Left lung (tissue), 10 donors: ENCODE results near the gene LRMDA. TPM values are rescaled to one million over a fixed set of nuclear protein-coding genes. Genes with fewer than 3 reads are reported as not detected.
"Not testable (repeated sequence)": the region's sequence is repeated elsewhere in the genome, so short reads cannot be mapped to it uniquely, and the experiment has no call there.

ENCODE experiments used
- ATAC-seq: fragments of 200-7000 bp; cut with Tn5 transposase; one replicate; pipeline ENCODE4 v1.9.1; 2020; ENCODE audit warnings: moderate library complexity
- DNase-seq, 4 donors: peaks; one replicate each; pipeline ENCODE4 v3.0.0-alpha.2; 2013 to 2020
- H3K27ac ChIP-seq, 2 donors: fragments of 200-600 bp; sonication (generic) in 1 of 2; one replicate each; pipeline versions ENCODE4 v1.5.0 to v1.8.0; 2020 to 2021
- H3K27me3 ChIP-seq, 2 donors: fragments of 200-600 bp; sonication (generic) in 1 of 2; one replicate each; pipeline versions ENCODE4 v1.5.0 to v1.8.0; 2020 to 2021
- H3K36me3 ChIP-seq, 2 donors: fragments of 200-600 bp; sonication (generic) in 1 of 2; one replicate each; pipeline versions ENCODE4 v1.5.0 to v1.8.0; 2020 to 2021
- H3K4me1 ChIP-seq, 2 donors: fragments of 200-600 bp; one replicate each; pipeline ENCODE4 v1.8.0; 2021
- H3K4me3 ChIP-seq, 2 donors: fragments of 200-600 bp; sonication (generic) in 1 of 2; one replicate each; pipeline versions ENCODE4 v1.5.0 to v1.8.0; 2020 to 2021; ENCODE audit warnings: mild to moderate bottlenecking in 1 of 2
- H3K9me3 ChIP-seq, 2 donors: fragments of 200-600 bp; sonication (generic) in 1 of 2; one replicate each; pipeline versions ENCODE4 v1.5.0 to v1.8.0; 2020 to 2021
- intact Hi-C, 2 donors: fragments of 100-400 bp; cut with DNase I; formaldehyde crosslinking; loops; one replicate each; pipeline versions ENCODE4 v1.11.2 to v1.14.2; 2022
- polyA plus RNA-seq, 6 donors: library from polyadenylated mRNA; unstranded; fragments of 120-200 nt; gene quantifications; one replicate each; pipeline ENCODE4 v1.2.1, GENCODE V29; 2013; ENCODE audit not compliant: insufficient read length in 6 of 6
- total RNA-seq, 2 donors: library from RNA; stranded (reverse); fragmentation: NEBNext Ultra II Directional; extraction: Animal tissue kit (Norgen Biotek cat#: 25700); gene quantifications; one replicate each; pipeline ENCODE4 v1.2.1, GENCODE V29; 2021
- TF ChIP-seq, protein P1 (sequence below), 2 donors: fragments of 200-600 bp; sonication (generic) in 1 of 2; IDR thresholded peaks; one replicate each; pipeline versions ENCODE4 v1.5.0 to v1.8.0; 2021; ENCODE audit warnings: antibody characterized with exemption in 2 of 2
- donor health status: DM: no; HTN: yes; CAD: no.
- donor health status: DM: no; HTN: no; CAD: no.

The LRMDA gene
- total and polyA plus RNA-seq, 8 donors: 13.9 to 23.6 (median 18.7) TPM

GRCh38 chr10:75617485-75618155 is 186.2 kb downstream of the LRMDA start:
- DNase-seq: no peak
- no peaks in the 10 kb centered on the region for H3K36me3 ChIP-seq
- intact Hi-C loops: no loop called here

GRCh38 chr10:75619635-75620034 is 188.2 kb downstream of the LRMDA start:
- DNase-seq (no peak), ATAC-seq (peak; percentile 13)
- no peaks in the 10 kb centered on the region for H3K9me3 ChIP-seq
- H3K4me3 ChIP-seq: no peak overlapping the region
- intact Hi-C loops: no loop called here
- TF ChIP-seq, protein P1, sequence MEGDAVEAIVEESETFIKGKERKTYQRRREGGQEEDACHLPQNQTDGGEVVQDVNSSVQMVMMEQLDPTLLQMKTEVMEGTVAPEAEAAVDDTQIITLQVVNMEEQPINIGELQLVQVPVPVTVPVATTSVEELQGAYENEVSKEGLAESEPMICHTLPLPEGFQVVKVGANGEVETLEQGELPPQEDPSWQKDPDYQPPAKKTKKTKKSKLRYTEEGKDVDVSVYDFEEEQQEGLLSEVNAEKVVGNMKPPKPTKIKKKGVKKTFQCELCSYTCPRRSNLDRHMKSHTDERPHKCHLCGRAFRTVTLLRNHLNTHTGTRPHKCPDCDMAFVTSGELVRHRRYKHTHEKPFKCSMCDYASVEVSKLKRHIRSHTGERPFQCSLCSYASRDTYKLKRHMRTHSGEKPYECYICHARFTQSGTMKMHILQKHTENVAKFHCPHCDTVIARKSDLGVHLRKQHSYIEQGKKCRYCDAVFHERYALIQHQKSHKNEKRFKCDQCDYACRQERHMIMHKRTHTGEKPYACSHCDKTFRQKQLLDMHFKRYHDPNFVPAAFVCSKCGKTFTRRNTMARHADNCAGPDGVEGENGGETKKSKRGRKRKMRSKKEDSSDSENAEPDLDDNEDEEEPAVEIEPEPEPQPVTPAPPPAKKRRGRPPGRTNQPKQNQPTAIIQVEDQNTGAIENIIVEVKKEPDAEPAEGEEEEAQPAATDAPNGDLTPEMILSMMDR (IDR thresholded peaks at IDR 0.05): no peak
- H3K27ac ChIP-seq: no peak overlapping the region
- H3K36me3 ChIP-seq: no peaks in the 10 kb centered on the region
- peaks cover 6 to 23% of the 10 kb centered on the region in 2 donors for H3K4me1 ChIP-seq
- no peaks in the 10 kb centered on the region for H3K27me3 ChIP-seq

More at GRCh38 chr10:75617485-75618155, 186.2 kb downstream of the LRMDA start:
- H3K4me3 ChIP-seq: no peak overlapping the region
- peaks cover 18 to 44% of the 10 kb centered on the region in 2 donors for H3K4me1 ChIP-seq
- H3K9me3 ChIP-seq: no peaks in the 10 kb centered on the region
- ATAC-seq: peak; percentile 35
- no peaks in the 10 kb centered on the region for H3K27me3 ChIP-seq
- no peak overlapping the region for H3K27ac ChIP-seq
- TF ChIP-seq, protein P1 (IDR thresholded peaks at IDR 0.05): no peak

DNA sequence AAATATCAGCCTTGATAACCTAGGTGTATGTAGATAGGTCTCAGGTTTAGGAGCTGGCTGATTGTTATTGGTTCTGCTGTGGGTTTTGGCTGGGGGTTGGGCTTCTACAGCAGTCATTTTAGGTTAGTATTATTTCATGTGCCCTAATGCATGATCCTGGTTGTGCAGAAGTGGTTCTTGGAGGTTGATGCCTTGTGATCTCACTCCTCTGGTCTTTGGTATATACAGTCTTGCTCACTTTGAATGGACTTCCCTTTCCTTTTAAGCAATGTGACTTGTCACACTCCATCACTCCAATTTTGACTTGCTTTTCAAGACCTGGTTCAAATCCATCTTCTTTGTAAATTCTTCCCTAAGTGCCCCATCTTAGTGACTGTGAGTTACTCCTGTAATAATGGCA is 188.9 kb downstream of the LRMDA start:
- ATAC-seq: no peak
- TF ChIP-seq, protein P1 (IDR thresholded peaks at IDR 0.05): no peak
- Histone ChIP-seq H3K4me1 (peaks cover 3 to 18% of the 10 kb centered on the region in 2 donors), H3K4me3 (no peak overlapping the region), H3K27ac (no peak overlapping the region), H3K36me3 (no peaks in the 10 kb centered on the region), H3K27me3 (no peaks in the 10 kb centered on the region), H3K9me3 (no peaks in the 10 kb centered on the region)
- intact Hi-C loops: no loop called here
- no peak for DNase-seq

DNA sequence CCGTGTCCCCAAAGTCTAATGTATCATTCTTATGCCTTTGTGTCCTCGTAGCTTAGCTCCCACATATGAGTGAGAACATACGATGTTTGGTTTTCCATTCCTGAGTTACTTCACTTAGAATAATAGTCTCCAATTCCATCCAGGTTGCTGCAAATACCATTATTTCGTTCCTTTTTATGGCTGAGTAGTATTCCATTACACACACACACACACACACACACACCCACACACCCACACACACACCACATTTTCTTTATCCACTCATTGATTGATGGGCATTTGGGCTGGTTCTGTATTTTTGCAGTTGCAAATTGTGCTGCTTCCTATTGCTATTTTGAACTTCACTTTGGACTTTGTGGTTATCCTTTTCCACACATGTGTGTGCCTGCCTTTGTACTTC is 189.6 kb downstream of the LRMDA start:
- H3K36me3 ChIP-seq, H3K9me3 ChIP-seq, H3K4me3 ChIP-seq, H3K27ac ChIP-seq, intact Hi-C loops, H3K27me3 ChIP-seq, ATAC-seq, DNase-seq: not testable (repeated sequence)
- peaks cover 3 to 18% of the 10 kb centered on the region in 2 donors for H3K4me1 ChIP-seq

DNA sequence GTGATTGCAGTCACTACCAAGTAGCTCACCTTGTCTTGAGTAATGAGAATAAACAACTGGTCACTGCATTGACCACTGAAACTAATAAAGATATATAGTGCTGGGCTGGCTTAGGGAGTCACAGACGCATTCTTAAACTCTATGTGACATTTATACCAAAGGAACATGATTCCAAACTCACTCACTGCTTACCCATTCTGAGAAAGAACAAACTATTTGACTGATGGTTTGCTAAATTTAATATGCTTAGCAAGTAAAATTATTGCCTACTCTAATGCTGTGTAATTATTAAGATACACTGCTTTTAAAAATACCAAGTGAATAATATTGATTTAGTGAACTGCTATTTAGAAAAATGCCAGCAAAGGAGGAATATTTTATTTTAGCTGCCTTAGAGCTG is 191.1 kb downstream of the LRMDA start:
- Histone ChIP-seq H3K4me1 (peaks cover 3 to 5% of the 10 kb centered on the region in 2 donors), H3K27ac (no peak overlapping the region), H3K4me3 (no peak overlapping the region), H3K27me3 (no peaks in the 10 kb centered on the region), H3K36me3 (no peaks in the 10 kb centered on the region), H3K9me3 (no peaks in the 10 kb centered on the region)
- intact Hi-C loops: no loop called here
- ATAC-seq (no peak), DNase-seq (no peak)
- TF ChIP-seq, protein P1 (IDR thresholded peaks at IDR 0.05): no peak
